MM.1S (cell line): ENCODE measurements around the gene PADI6.

Experiments used
- DNase-seq: peaks from one replicate; pipeline ENCODE4 v3.0.0-alpha.2; 2015
- H2AFZ ChIP-seq: fragments of 300-600 bp; sonication (generic); 2 replicates; pipeline ENCODE4 v1.6.0; 2016; ENCODE audit warnings: antibody characterized with exemption, low read length
- H3F3A ChIP-seq: fragments of 300-600 bp; sonication (generic); 2 replicates; pipeline ENCODE4 v1.6.1; 2016; ENCODE audit warnings: mild to moderate bottlenecking, antibody characterized with exemption, low read length, moderate library complexity, mixed read lengths; ENCODE audit not compliant: insufficient read depth
- H3K27ac ChIP-seq: fragments of 300-600 bp; sonication (generic); 2 replicates; pipeline ENCODE4 v1.5.1; 2016; ENCODE audit warnings: mild to moderate bottlenecking, low read length
- H3K27me3 ChIP-seq: fragments of 300-600 bp; sonication (generic); replicated peaks from 2 replicates; pipeline ENCODE4 v1.6.0; 2016; ENCODE audit warnings: low read length; ENCODE audit not compliant: insufficient read depth
- H3K36me3 ChIP-seq: fragments of 300-600 bp; sonication (generic); replicated peaks from 2 replicates; pipeline ENCODE4 v1.6.1; 2016; ENCODE audit warnings: mild to moderate bottlenecking, low read length, mixed read lengths; ENCODE audit not compliant: insufficient read depth
- H3K4me1 ChIP-seq: fragments of 300-600 bp; sonication (generic); 2 replicates; pipeline ENCODE4 v1.6.1; 2016; ENCODE audit warnings: low read length, mixed read lengths
- H3K4me2 ChIP-seq: fragments of 300-600 bp; sonication (generic); 2 replicates; pipeline ENCODE4 v1.6.0; 2016; ENCODE audit warnings: low read depth, low read length
- H3K4me3 ChIP-seq: fragments of 300-600 bp; sonication (generic); 2 replicates; pipeline ENCODE4 v1.5.1; 2016; ENCODE audit warnings: low read length, mixed read lengths
- H3K79me2 ChIP-seq: fragments of 300-600 bp; sonication (generic); 2 replicates; pipeline ENCODE4 v1.6.1; 2016; ENCODE audit warnings: mixed run types, low read length, mixed read lengths
- H3K9ac ChIP-seq: fragments of 300-600 bp; sonication (generic); 2 replicates; pipeline ENCODE4 v1.6.1; 2016; ENCODE audit warnings: low read length, mixed read lengths
- H3K9me2 ChIP-seq: fragments of 300-600 bp; sonication (generic); replicated peaks from 2 replicates; pipeline ENCODE4 v1.6.1; 2016; ENCODE audit warnings: mild to moderate bottlenecking, low read length, mixed read lengths; ENCODE audit not compliant: insufficient read depth
- H3K9me3 ChIP-seq: fragments of 300-600 bp; sonication (generic); replicated peaks from 2 replicates; pipeline ENCODE4 v1.6.1; 2016; ENCODE audit warnings: mild to moderate bottlenecking, low read length, mixed read lengths; ENCODE audit not compliant: insufficient read depth
- H4K20me1 ChIP-seq: fragments of 300-600 bp; sonication (generic); 2 replicates; pipeline ENCODE4 v1.6.1; 2016; ENCODE audit warnings: mild to moderate bottlenecking, low read length, moderate library complexity, mixed read lengths; ENCODE audit not compliant: insufficient read depth
- EZH2 ChIP-seq: fragments of 300-600 bp; sonication (generic); optimal IDR thresholded peaks from 2 replicates; pipeline ENCODE3; 2017; ENCODE audit warnings: low read depth, mild to moderate bottlenecking, antibody characterized with exemption, low read length, mixed read lengths
- EZH2phosphoT487 ChIP-seq: fragments of 300-600 bp; sonication (generic); IDR thresholded peaks from 2 replicates; pipeline ENCODE4 v1.6.1; 2018; ENCODE audit warnings: antibody characterized with exemption, low read length
- TF ChIP-seq, protein P1 (sequence below): fragments of 300-600 bp; sonication (generic); IDR thresholded peaks from 2 replicates; pipeline ENCODE4 v1.5.1; 2016; ENCODE audit warnings: antibody characterized with exemption, low read length, mixed read lengths

PADI6 gene

DNA sequence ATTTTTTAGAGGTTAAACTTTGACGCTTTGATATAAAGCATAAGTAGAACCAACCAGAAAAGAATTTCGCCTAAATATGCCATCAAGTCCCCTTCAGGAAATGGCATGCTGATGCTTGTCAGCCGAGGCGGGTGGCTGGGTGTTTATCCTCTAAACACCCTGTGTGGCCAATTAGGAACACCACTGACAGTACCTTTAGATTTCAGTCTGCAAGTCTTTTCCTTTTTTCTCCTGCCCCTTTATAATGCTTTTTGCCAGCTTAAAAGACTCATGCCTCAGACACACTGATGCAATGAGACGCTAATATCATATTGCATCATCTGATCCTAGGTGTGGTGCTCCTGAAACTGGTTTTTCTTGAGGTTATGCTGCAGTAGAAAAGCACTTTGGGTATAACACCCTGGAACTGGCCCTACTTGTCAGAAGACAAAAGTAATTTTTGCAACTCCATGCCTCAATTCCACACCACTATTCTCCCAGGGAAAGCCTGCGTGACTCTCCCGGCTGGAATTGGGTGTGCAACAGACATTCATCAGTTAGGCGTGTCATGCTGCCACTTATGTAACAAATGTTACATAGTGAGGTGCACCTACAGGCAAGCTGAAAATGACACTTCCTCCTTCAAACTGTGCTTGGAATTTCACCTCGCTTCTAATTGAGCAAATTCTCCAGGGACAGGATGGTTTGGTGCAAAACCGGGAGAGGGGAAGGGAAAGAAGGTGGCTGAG, 69.4 kb downstream of the PADI6 start:
- Histone ChIP-seq H3F3A (peaks cover 30% of the 10 kb centered on the region), H3K4me2 (peak overlapping the region; percentile 42), H3K9ac (peak overlapping the region; percentile 4; the same call in 1 of the 2 replicates), H3K27me3 (no peaks in the 10 kb centered on the region), H3K27ac (peak overlapping the region; percentile 61; the same call in 1 of the 2 replicates), H2AFZ (no peak overlapping the region), H3K4me1 (peaks cover 28% of the 10 kb centered on the region), H3K9me2 (no peaks in the 10 kb centered on the region), H3K79me2 (peaks cover 20% of the 10 kb centered on the region), H3K36me3 (no peaks in the 10 kb centered on the region), H3K4me3 (0 out of 2 replicates have a peak overlapping the region, but pooled peaks have one; percentile 5), H3K9me3 (no peaks in the 10 kb centered on the region), H4K20me1 (peaks cover 7% of the 10 kb centered on the region; the same call in 1 of the 2 replicates)
- TF ChIP-seq, protein P1, sequence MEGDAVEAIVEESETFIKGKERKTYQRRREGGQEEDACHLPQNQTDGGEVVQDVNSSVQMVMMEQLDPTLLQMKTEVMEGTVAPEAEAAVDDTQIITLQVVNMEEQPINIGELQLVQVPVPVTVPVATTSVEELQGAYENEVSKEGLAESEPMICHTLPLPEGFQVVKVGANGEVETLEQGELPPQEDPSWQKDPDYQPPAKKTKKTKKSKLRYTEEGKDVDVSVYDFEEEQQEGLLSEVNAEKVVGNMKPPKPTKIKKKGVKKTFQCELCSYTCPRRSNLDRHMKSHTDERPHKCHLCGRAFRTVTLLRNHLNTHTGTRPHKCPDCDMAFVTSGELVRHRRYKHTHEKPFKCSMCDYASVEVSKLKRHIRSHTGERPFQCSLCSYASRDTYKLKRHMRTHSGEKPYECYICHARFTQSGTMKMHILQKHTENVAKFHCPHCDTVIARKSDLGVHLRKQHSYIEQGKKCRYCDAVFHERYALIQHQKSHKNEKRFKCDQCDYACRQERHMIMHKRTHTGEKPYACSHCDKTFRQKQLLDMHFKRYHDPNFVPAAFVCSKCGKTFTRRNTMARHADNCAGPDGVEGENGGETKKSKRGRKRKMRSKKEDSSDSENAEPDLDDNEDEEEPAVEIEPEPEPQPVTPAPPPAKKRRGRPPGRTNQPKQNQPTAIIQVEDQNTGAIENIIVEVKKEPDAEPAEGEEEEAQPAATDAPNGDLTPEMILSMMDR, result 0 out of 2 replicates have a peak, but pooled peaks have one; percentile 5
- no peak for TF ChIP-seq EZH2
- peak; percentile 59 for DNase-seq

DNA sequence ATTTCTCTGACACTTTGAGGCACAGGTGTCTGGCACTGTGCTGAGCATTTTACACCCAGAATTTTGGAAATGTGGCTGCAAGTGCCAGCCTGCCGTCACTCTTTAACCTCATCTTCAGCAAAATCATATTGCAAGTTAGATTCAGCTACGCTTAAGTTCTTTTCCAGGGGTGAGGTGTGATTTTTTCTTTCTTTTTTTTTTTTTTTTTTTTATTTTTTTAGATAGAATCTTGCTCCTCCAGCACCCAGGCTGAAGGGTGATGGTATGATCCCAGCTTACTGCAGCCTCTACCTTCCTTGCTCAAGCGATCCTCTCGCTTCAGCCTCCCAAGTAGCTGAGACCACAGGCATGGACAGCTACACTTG, 70.0 kb downstream of the PADI6 start:
- Histone ChIP-seq H3F3A (peaks cover 30% of the 10 kb centered on the region), H3K4me3 (0 out of 2 replicates have a peak overlapping the region, but pooled peaks have one; percentile 5), H3K36me3 (no peaks in the 10 kb centered on the region), H3K4me2 (peak overlapping the region; percentile 42; the same call in 1 of the 2 replicates), H3K79me2 (peaks cover 15% of the 10 kb centered on the region), H2AFZ (no peak overlapping the region), H3K4me1 (peaks cover 25% of the 10 kb centered on the region), H3K27ac (peak overlapping the region; percentile 61; the same call in 1 of the 2 replicates), H3K9me2 (no peaks in the 10 kb centered on the region), H3K27me3 (no peaks in the 10 kb centered on the region), H4K20me1 (peaks cover 3% of the 10 kb centered on the region; the same call in 1 of the 2 replicates), H3K9ac (peak overlapping the region; percentile 4; the same call in 1 of the 2 replicates), H3K9me3 (no peaks in the 10 kb centered on the region)
- no peak for TF ChIP-seq EZH2
- TF ChIP-seq, protein P1, result no peak
- no peak for DNase-seq

DNA sequence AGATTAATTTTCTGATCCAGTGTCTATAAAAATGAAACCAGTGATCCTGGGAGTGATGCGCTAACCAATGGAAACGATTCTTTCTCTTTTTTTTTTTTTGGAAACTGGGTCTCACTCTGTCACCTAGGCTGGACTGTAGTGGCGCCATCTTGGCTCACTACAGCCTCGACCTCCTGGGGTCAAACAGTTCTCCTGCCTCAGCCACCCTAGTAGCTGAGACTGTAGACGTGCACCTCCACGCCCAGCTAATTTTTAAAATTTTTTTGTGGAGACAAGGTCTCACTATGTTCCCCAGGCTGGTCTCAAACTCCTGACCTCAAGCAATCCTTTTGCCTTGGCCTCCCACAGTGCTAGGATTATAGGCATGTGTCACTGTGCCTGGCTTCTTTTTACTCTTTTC, 70.8 kb downstream of the PADI6 start:
- Histone ChIP-seq H3K36me3 (no peaks in the 10 kb centered on the region), H3K4me2 (no peak overlapping the region), H4K20me1 (no peaks in the 10 kb centered on the region), H3K9me2 (no peaks in the 10 kb centered on the region), H3K9me3 (no peaks in the 10 kb centered on the region), H3K27ac (no peak overlapping the region), H3F3A (peaks cover 30% of the 10 kb centered on the region), H3K4me1 (peaks cover 23% of the 10 kb centered on the region), H3K79me2 (peaks cover 10% of the 10 kb centered on the region), H3K27me3 (no peaks in the 10 kb centered on the region), H3K9ac (no peak overlapping the region), H2AFZ (no peak overlapping the region), H3K4me3 (no peak overlapping the region)
- DNase-seq, result no peak
- TF ChIP-seq EZH2phosphoT487, result no peak
- TF ChIP-seq, protein P1, result no peak
- TF ChIP-seq EZH2, result no peak
